IMR-90 (cell line): ENCODE results near the gene ZSCAN32. TPM values are rescaled to one million over a fixed set of nuclear protein-coding genes. Genes with fewer than 3 reads are reported as not detected.

Experiments
- ATAC-seq: fragments of 200-7000 bp; cut with Tn5 transposase; 2 replicates; pipeline ENCODE4 v1.9.1; 2020; ENCODE audit warnings: low read depth, mild to moderate bottlenecking, moderate library complexity
- BruUV-seq: library from RNA; stranded (reverse); fragments of 400-500 nt; replicated peaks from 2 replicates; lab custom pipeline; 2021; lab: Mats Ljungman, UMichigan
- CTCF ChIA-PET: fragments of 300-600 bp; formaldehyde crosslinking; extraction: SDS; loops from one replicate; lab custom pipeline; 2021; ENCODE audit warnings: antibody characterized with exemption; lab: Yijun Ruan, JAX
- POLR2A ChIA-PET: fragments of 300-600 bp; sonication (Branson Sonifier 250); formaldehyde crosslinking; loops from one replicate; lab custom pipeline; 2022; ENCODE audit warnings: antibody characterized with exemption; ENCODE audit not compliant: unreplicated experiment; lab: Charles Lee
- DNase-seq: peaks from one replicate; pipeline ENCODE4 v3.0.0; 2013
- H2AFZ ChIP-seq: replicated peaks from 2 replicates; pipeline ENCODE3; 2013; ENCODE audit warnings: low read length, mild to moderate bottlenecking; ENCODE audit not compliant: poor library complexity
- H2AK5ac ChIP-seq: 2 replicates; pipeline ENCODE4 v1.6.1; 2013; ENCODE audit warnings: low read depth, low read length, inconsistent platforms
- H2AK9ac ChIP-seq: replicated peaks from 2 replicates; pipeline ENCODE3; 2013; ENCODE audit warnings: mild to moderate bottlenecking, low read depth, low read length, moderate library complexity; ENCODE audit not compliant: poor library complexity
- H2BK120ac ChIP-seq: 2 replicates; pipeline ENCODE4 v1.6.1; 2013; ENCODE audit warnings: low read depth, low read length, inconsistent platforms
- H2BK15ac ChIP-seq: 3 replicates; pipeline ENCODE4 v1.6.1; 2013; ENCODE audit warnings: low read depth, low read length, inconsistent platforms
- H2BK20ac ChIP-seq: 2 replicates; pipeline ENCODE4 v1.6.1; 2013; ENCODE audit warnings: low read depth, mild to moderate bottlenecking, inconsistent platforms, low read length, moderate library complexity
- H2BK5ac ChIP-seq: 2 replicates; pipeline ENCODE4 v1.6.1; 2013; ENCODE audit warnings: mild to moderate bottlenecking, low read depth, low read length, inconsistent platforms; ENCODE audit not compliant: poor library complexity, severe bottlenecking
- H3K14ac ChIP-seq: replicated peaks from 2 replicates; pipeline ENCODE4 v1.6.1; 2013; ENCODE audit warnings: low read depth, low read length, inconsistent platforms
- H3K18ac ChIP-seq: 2 replicates; pipeline ENCODE4 v1.6.1; 2013; ENCODE audit warnings: low read depth, low read length, control low read depth
- H3K23ac ChIP-seq: 2 replicates; pipeline ENCODE4 v1.6.1; 2013; ENCODE audit warnings: low read depth, low read length, inconsistent platforms
- H3K27ac ChIP-seq: 2 replicates; pipeline ENCODE4 v1.5.1; 2013; ENCODE audit warnings: mild to moderate bottlenecking, control low read depth, low read length; ENCODE audit not compliant: insufficient read depth
- H3K27me3 ChIP-seq: 2 replicates; pipeline ENCODE4 v1.6.1; 2013; ENCODE audit warnings: low read length; ENCODE audit not compliant: control insufficient read depth, insufficient read depth
- H3K36me3 ChIP-seq: 2 replicates; pipeline ENCODE4 v1.6.1; 2013; ENCODE audit warnings: low read length, mixed read lengths; ENCODE audit not compliant: control insufficient read depth, insufficient read depth
- H3K4ac ChIP-seq: 2 replicates; pipeline ENCODE4 v1.6.1; 2013; ENCODE audit warnings: low read depth, low read length, inconsistent platforms
- H3K4me1 ChIP-seq: 2 replicates; pipeline ENCODE4 v1.6.1; 2013; ENCODE audit warnings: low read length, mixed read lengths; ENCODE audit not compliant: control insufficient read depth, insufficient read depth
- H3K4me2 ChIP-seq: 2 replicates; pipeline ENCODE4 v1.6.1; 2013; ENCODE audit warnings: low read depth, mild to moderate bottlenecking, control low read depth, low read length, moderate library complexity
- H3K4me3 ChIP-seq: 2 replicates; pipeline ENCODE4 v1.5.1; 2013; ENCODE audit warnings: low read depth, mild to moderate bottlenecking, control low read depth, low read length, moderate library complexity; ENCODE audit not compliant: insufficient read depth
- H3K56ac ChIP-seq: 2 replicates; pipeline ENCODE4 v1.6.1; 2013; ENCODE audit warnings: low read length, inconsistent platforms; ENCODE audit not compliant: insufficient read depth; ENCODE audit errors: extremely low read depth
- H3K79me1 ChIP-seq, 2 experiments: 2 replicates each; pipeline ENCODE4 v1.6.1; 2013; ENCODE audit warnings: low read length in 2 of 2, inconsistent platforms in 1 of 2, low read depth in 1 of 2
- H3K9ac ChIP-seq: 2 replicates; pipeline ENCODE4 v1.6.1; 2013; ENCODE audit warnings: low read depth, low read length, control low read depth
- H3K9me1 ChIP-seq: 2 replicates; pipeline ENCODE4 v1.6.1; 2013; ENCODE audit warnings: low read length, inconsistent platforms; ENCODE audit not compliant: insufficient read depth
- H3K9me3 ChIP-seq: 2 replicates; pipeline ENCODE4 v1.6.1; 2013; ENCODE audit warnings: low read length; ENCODE audit not compliant: control insufficient read depth, insufficient read depth
- H4K20me1 ChIP-seq: 2 replicates; pipeline ENCODE4 v1.6.1; 2013; ENCODE audit warnings: low read length, inconsistent platforms; ENCODE audit not compliant: insufficient read depth
- H4K5ac ChIP-seq: 2 replicates; pipeline ENCODE4 v1.6.1; 2013; ENCODE audit warnings: mild to moderate bottlenecking, low read depth, low read length, control low read depth
- H4K8ac ChIP-seq, 2 experiments: 2 replicates each; pipeline ENCODE4 v1.6.1; 2013; ENCODE audit warnings: low read depth in 2 of 2, low read length in 2 of 2, control low read depth in 1 of 2, inconsistent platforms in 1 of 2
- H4K91ac ChIP-seq: 2 replicates; pipeline ENCODE4 v1.6.1; 2013; ENCODE audit warnings: low read depth, low read length, inconsistent platforms; ENCODE audit not compliant: insufficient read depth
- FOS ChIP-seq: fragments of 150-350 bp; IDR thresholded peaks from 2 replicates; pipeline ENCODE4 v1.6.1; 2016; ENCODE audit warnings: low read depth, low read length
- MAFK ChIP-seq: IDR thresholded peaks from 2 replicates; pipeline ENCODE4 v1.6.1; 2012; ENCODE audit warnings: low read depth, low read length, improper control_type of control experiment
- RCOR1 ChIP-seq: IDR thresholded peaks from 2 replicates; pipeline ENCODE4 v1.6.1; 2012; ENCODE audit warnings: mild to moderate bottlenecking, low read length, improper control_type of control experiment; ENCODE audit not compliant: insufficient replicate concordance
- RFX5 ChIP-seq: IDR thresholded peaks from 2 replicates; pipeline ENCODE4 v1.8.0; 2012; ENCODE audit warnings: low read depth, mild to moderate bottlenecking, low read length, moderate library complexity
- SMC3 ChIP-seq: fragments of 150-350 bp; IDR thresholded peaks from 2 replicates; pipeline ENCODE4 v1.6.1; 2016; ENCODE audit warnings: low read depth, mild to moderate bottlenecking, antibody characterized with exemption, low read length, moderate library complexity
- WGBS, 2 experiments: methylation state at CpG; one replicate each; pipeline versions ENCODE4 v1.1.5 to v1.1.7; 2013; ENCODE audit warnings: missing lambda C conversion rate in 2 of 2; ENCODE audit not compliant: insufficient read length in 1 of 2; ENCODE audit errors: extremely low coverage in 2 of 2; 5-methylcytosine and 5-hydroxymethylcytosine counted together
- dilution Hi-C: fragments of 300-500 bp; cut with HindIII; formaldehyde crosslinking; loops from one replicate; pipeline ENCODE4 v1.14.3; 2018; ENCODE audit warnings: low sequenced_read_pairs; ENCODE audit not compliant: unreplicated experiment
- in situ Hi-C: fragments of 300-500 bp; cut with MboI; formaldehyde crosslinking; loops from 3 replicates; pipeline ENCODE4 v1.14.3; 2019; ENCODE audit warnings: low sequenced_read_pairs, inconsistent platforms, mixed read lengths
- intact Hi-C: fragments of 100-400 bp; cut with micrococcal nuclease; formaldehyde crosslinking; loops from 2 replicates; pipeline ENCODE4 v1.10.0; 2022
- polyA plus RNA-seq, 3 experiments: library from polyadenylated mRNA; depleted of rRNA; stranded (reverse); fragments of >200 nt; gene quantifications; 2 replicates each; pipeline ENCODE4 v1.2.3, GENCODE V29; 2012; ENCODE audit warnings: low replicate concordance in 1 of 3
- total RNA-seq: library from RNA; depleted of rRNA; stranded (reverse); fragments of >200 nt; gene quantifications from 2 replicates; pipeline ENCODE4 v1.2.3, GENCODE V29; 2012

Gene ZSCAN32
- total and polyA plus RNA-seq, 2 of the 4 experiments (the other 2 are of a cell fraction), result 13.0 to 16.5 TPM

DNA sequence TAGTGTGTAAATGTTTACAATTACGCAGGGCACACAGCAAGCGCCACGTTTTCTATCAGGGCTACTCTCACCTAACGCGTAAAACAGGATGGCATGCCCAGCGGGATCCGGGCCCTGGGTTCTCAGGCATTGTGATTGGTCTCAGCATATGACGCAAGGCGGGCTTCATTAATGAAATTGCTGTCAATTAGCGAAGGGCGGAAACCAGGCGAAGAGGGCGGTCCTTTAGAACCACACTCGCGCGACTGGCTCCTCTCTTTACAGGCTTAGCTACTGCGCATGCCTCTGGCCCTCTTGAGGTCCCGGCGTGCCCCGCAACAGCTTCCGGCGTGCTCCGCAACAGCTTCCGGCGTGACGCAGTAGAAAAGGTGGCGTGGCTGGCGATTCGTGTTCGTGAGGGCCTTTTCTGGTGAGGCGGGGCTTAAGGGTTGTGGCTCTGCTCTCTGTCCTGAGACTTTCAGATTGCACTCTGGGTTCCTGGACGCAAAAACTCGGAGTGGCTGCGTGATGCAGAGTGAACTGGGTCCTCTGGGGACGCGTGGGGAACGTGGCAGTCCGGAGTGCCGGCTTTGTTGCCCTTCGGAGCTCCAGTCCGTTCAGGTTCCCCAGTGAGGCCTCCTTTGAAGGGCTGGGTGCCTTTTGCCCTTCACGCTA lies 35.9 kb downstream of the ZSCAN32 start (continued):
- no peak for TF ChIP-seq RCOR1

DNA sequence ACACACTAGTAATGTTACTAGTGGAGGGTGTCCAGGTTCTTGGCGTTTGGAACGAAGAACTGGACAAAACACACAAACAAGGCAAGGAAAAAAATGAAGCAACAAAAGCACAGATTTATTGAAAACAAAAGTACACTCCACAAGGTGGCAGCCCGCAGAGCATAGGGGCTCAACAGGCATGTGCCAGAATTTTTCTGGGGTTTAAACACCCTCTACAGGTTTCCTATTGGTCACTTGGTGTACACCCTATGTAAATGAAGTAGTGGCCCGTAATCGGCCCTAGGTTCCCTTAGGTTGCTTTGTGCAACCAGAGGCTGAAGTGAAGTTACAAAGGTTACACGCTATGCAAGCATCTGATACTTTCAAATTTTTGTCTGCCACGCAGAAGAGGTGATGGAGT lies 37.0 kb downstream of the ZSCAN32 start:
- Histone ChIP-seq H3K18ac (no peak overlapping the region), H3K23ac (no peak overlapping the region), H3K4ac (no peak overlapping the region), H2AFZ (no peak overlapping the region), H3K36me3 (no peaks in the 10 kb centered on the region), H3K56ac (no peak overlapping the region), H3K27me3 (no peaks in the 10 kb centered on the region), H2AK5ac (no peak overlapping the region), H3K4me1 (no peaks in the 10 kb centered on the region), H3K9me3 (peaks cover 10% of the 10 kb centered on the region), H4K5ac (no peak overlapping the region), H2BK120ac (no peak overlapping the region), H4K8ac (peak overlapping the region in 1 of 2 experiments; percentile 23; a peak in 1 of 4 replicates), H3K4me3 (no peak overlapping the region), H3K79me1 (peaks cover 0 to 11% of the 10 kb centered on the region in 2 experiments; a peak in 2 of 4 replicates), H2AK9ac (no peak overlapping the region), H2BK15ac (no peak overlapping the region), H3K9me1 (no peaks in the 10 kb centered on the region), H2BK20ac (no peak overlapping the region), H3K9ac (no peak overlapping the region), H4K91ac (no peak overlapping the region), H2BK5ac (no peak overlapping the region), H4K20me1 (no peaks in the 10 kb centered on the region), H3K14ac (no peak overlapping the region), H3K27ac (no peak overlapping the region), H3K4me2 (no peak overlapping the region)
- intact Hi-C loops, result no loop called here
- DNase-seq (no peak), ATAC-seq (no peak)
- dilution Hi-C loops, result no loop called here
- 80% methylated on average over 1 of the region's 7 CpGs; no CpG with 5 or more reads in 1 of the 2 experiments for WGBS, 2 experiments
- no TSS peak for BruUV-seq
- TF ChIP-seq SMC3, result no peak
- TF ChIP-seq FOS, result no peak
- TF ChIP-seq MAFK, result no peak
- no peak for TF ChIP-seq RFX5
- CTCF ChIA-PET, result no interaction called here
- in situ Hi-C loops, result no loop called here
- POLR2A ChIA-PET, result no interaction called here
